Measurements from ENCODE around the gene FIBCD1.

Gene FIBCD1

GRCh38 chr9:130908878-130909355 lies 30.1 kb downstream of the FIBCD1 start:
- no peaks in the 10 kb centered on the region for H3K36me3 ChIP-seq (ENCODE audit: insufficient read depth, low read length)
- no peaks in the 10 kb centered on the region for H3K9me3 ChIP-seq (ENCODE audit: insufficient read depth, low read depth, low read length)
- H3K9ac ChIP-seq (ENCODE audit: low read depth, low read length), result no peak overlapping the region
- no peak overlapping the region for H3K4me3 ChIP-seq (ENCODE audit: low read length)
- no peak overlapping the region for H3K27ac ChIP-seq (ENCODE audit: low read depth, low read length)
- no peaks in the 10 kb centered on the region for H3K27me3 ChIP-seq (ENCODE audit: insufficient read depth, low read length)
- H3K4me1 ChIP-seq (ENCODE audit: insufficient read depth, low read length), result peaks cover 9% of the 10 kb centered on the region; the same call in 1 of the 2 replicates
- 74% methylated on average over 15 of the region's 19 CpGs for WGBS

- H3K9ac ChIP-seq (ENCODE audit: low read depth, low read length), result no peak overlapping the region
- WGBS, result 80% methylated on average over 21 of the region's 22 CpGs
- H3K36me3 ChIP-seq (ENCODE audit: insufficient read depth, low read length), result no peaks in the 10 kb centered on the region
- peaks cover 3% of the 10 kb centered on the region; the same call in 1 of the 2 replicates for H3K4me1 ChIP-seq (ENCODE audit: insufficient read depth, low read length)
- no peaks in the 10 kb centered on the region for H3K9me3 ChIP-seq (ENCODE audit: insufficient read depth, low read depth, low read length)
- no peak overlapping the region for H3K4me3 ChIP-seq (ENCODE audit: low read length)
- H3K27me3 ChIP-seq (ENCODE audit: insufficient read depth, low read length), result no peaks in the 10 kb centered on the region
- no peak overlapping the region for H3K27ac ChIP-seq (ENCODE audit: low read depth, low read length)
Measured at GRCh38 chr9:130908146-130908877, 30.7 kb downstream of the FIBCD1 start.

GRCh38 chr9:130906735-130907416 lies 32.2 kb downstream of the FIBCD1 start:
- WGBS, result 86% methylated on average over 19 of the region's 21 CpGs
- H3K9ac ChIP-seq (ENCODE audit: low read depth, low read length), result no peak overlapping the region
- no peak overlapping the region for H3K4me3 ChIP-seq (ENCODE audit: low read length)
- no peak overlapping the region for H3K27ac ChIP-seq (ENCODE audit: low read depth, low read length)
- no peaks in the 10 kb centered on the region for H3K4me1 ChIP-seq (ENCODE audit: insufficient read depth, low read length)
- no peaks in the 10 kb centered on the region for H3K9me3 ChIP-seq (ENCODE audit: insufficient read depth, low read depth, low read length)
- H3K36me3 ChIP-seq (ENCODE audit: insufficient read depth, low read length), result no peaks in the 10 kb centered on the region
- H3K27me3 ChIP-seq (ENCODE audit: insufficient read depth, low read length), result no peaks in the 10 kb centered on the region

GRCh38 chr9:130905902-130906734 lies 32.9 kb downstream of the FIBCD1 start:
- no peaks in the 10 kb centered on the region for H3K36me3 ChIP-seq (ENCODE audit: insufficient read depth, low read length)
- H3K4me3 ChIP-seq (ENCODE audit: low read length), result no peak overlapping the region
- H3K4me1 ChIP-seq (ENCODE audit: insufficient read depth, low read length), result no peaks in the 10 kb centered on the region
- H3K9me3 ChIP-seq (ENCODE audit: insufficient read depth, low read depth, low read length), result no peaks in the 10 kb centered on the region
- 89% methylated on average over 24 of the region's 24 CpGs for WGBS
- H3K27ac ChIP-seq (ENCODE audit: low read depth, low read length), result no peak overlapping the region
- no peaks in the 10 kb centered on the region for H3K27me3 ChIP-seq (ENCODE audit: insufficient read depth, low read length)
- no peak overlapping the region for H3K9ac ChIP-seq (ENCODE audit: low read depth, low read length)

GRCh38 chr9:130905125-130905901 lies 33.7 kb downstream of the FIBCD1 start:
- 90% methylated on average over 24 of the region's 24 CpGs for WGBS
- Histone ChIP-seq H3K4me3 (ENCODE audit: low read length) (no peak overlapping the region), H3K9ac (ENCODE audit: low read depth, low read length) (no peak overlapping the region), H3K36me3 (ENCODE audit: insufficient read depth, low read length) (no peaks in the 10 kb centered on the region), H3K9me3 (ENCODE audit: insufficient read depth, low read depth, low read length) (no peaks in the 10 kb centered on the region), H3K27ac (ENCODE audit: low read depth, low read length) (no peak overlapping the region), H3K4me1 (ENCODE audit: insufficient read depth, low read length) (no peaks in the 10 kb centered on the region), H3K27me3 (ENCODE audit: insufficient read depth, low read length) (no peaks in the 10 kb centered on the region)

GRCh38 chr9:130904070-130905044 lies 34.7 kb downstream of the FIBCD1 start:
- Histone ChIP-seq H3K9me3 (ENCODE audit: insufficient read depth, low read depth, low read length) (no peaks in the 10 kb centered on the region), H3K36me3 (ENCODE audit: insufficient read depth, low read length) (no peaks in the 10 kb centered on the region), H3K4me1 (ENCODE audit: insufficient read depth, low read length) (no peaks in the 10 kb centered on the region), H3K27ac (ENCODE audit: low read depth, low read length) (no peak overlapping the region), H3K9ac (ENCODE audit: low read depth, low read length) (no peak overlapping the region), H3K4me3 (ENCODE audit: low read length) (no peak overlapping the region), H3K27me3 (ENCODE audit: insufficient read depth, low read length) (no peaks in the 10 kb centered on the region)
- WGBS, result 94% methylated on average over 48 of the region's 48 CpGs

GRCh38 chr9:130903194-130904069 lies 35.6 kb downstream of the FIBCD1 start:
- Histone ChIP-seq H3K9me3 (ENCODE audit: insufficient read depth, low read depth, low read length) (no peaks in the 10 kb centered on the region), H3K4me3 (ENCODE audit: low read length) (no peak overlapping the region), H3K27ac (ENCODE audit: low read depth, low read length) (no peak overlapping the region), H3K9ac (ENCODE audit: low read depth, low read length) (no peak overlapping the region), H3K36me3 (ENCODE audit: insufficient read depth, low read length) (no peaks in the 10 kb centered on the region), H3K27me3 (ENCODE audit: insufficient read depth, low read length) (no peaks in the 10 kb centered on the region), H3K4me1 (ENCODE audit: insufficient read depth, low read length) (no peaks in the 10 kb centered on the region)
- 84% methylated on average over 25 of the region's 25 CpGs for WGBS

GRCh38 chr9:130902204-130903185 lies 36.6 kb downstream of the FIBCD1 start:
- Histone ChIP-seq H3K9ac (ENCODE audit: low read depth, low read length) (no peak overlapping the region), H3K4me1 (ENCODE audit: insufficient read depth, low read length) (no peaks in the 10 kb centered on the region), H3K36me3 (ENCODE audit: insufficient read depth, low read length) (no peaks in the 10 kb centered on the region), H3K27ac (ENCODE audit: low read depth, low read length) (no peak overlapping the region), H3K27me3 (ENCODE audit: insufficient read depth, low read length) (no peaks in the 10 kb centered on the region), H3K9me3 (ENCODE audit: insufficient read depth, low read depth, low read length) (no peaks in the 10 kb centered on the region), H3K4me3 (ENCODE audit: low read length) (no peak overlapping the region)
- 89% methylated on average over 26 of the region's 27 CpGs for WGBS
